Stomach smooth muscle (tissue), 2 donors: Measurements from ENCODE around the gene AGGF1.
"Not testable (repeated sequence)": the region's sequence is repeated elsewhere in the genome, so short reads cannot be mapped to it uniquely, and the experiment has no call there.

ENCODE experiments used
- H3K27ac ChIP-seq: one replicate; pipeline ENCODE4 v1.7.0; 2013; ENCODE audit warnings: mild to moderate bottlenecking, low read length, inconsistent platforms
- H3K27me3 ChIP-seq, 2 donors: one replicate each; pipeline ENCODE4 v1.7.0; 2013; ENCODE audit warnings: low read length in 2 of 2; ENCODE audit not compliant: insufficient read depth in 2 of 2, control insufficient read depth in 1 of 2
- H3K36me3 ChIP-seq, 2 donors: one replicate each; pipeline ENCODE4 v1.7.0; 2013; ENCODE audit warnings: low read length in 2 of 2; ENCODE audit not compliant: control insufficient read depth in 2 of 2, insufficient read depth in 2 of 2
- H3K4me1 ChIP-seq: one replicate; pipeline ENCODE4 v1.7.0; 2013; ENCODE audit warnings: low read length; ENCODE audit not compliant: control insufficient read depth, insufficient read depth
- H3K4me3 ChIP-seq, 2 donors: one replicate each; pipeline ENCODE4 v1.7.0; 2013; ENCODE audit warnings: low read length in 2 of 2
- H3K9ac ChIP-seq, 2 donors: one replicate each; pipeline ENCODE4 v1.7.0; 2013; ENCODE audit warnings: low read length in 2 of 2, mild to moderate bottlenecking in 1 of 2
- H3K9me3 ChIP-seq, 2 donors: one replicate each; pipeline ENCODE4 v1.7.0; 2013; ENCODE audit warnings: low read length in 2 of 2; ENCODE audit not compliant: control insufficient read depth in 2 of 2
- donor health status: healthy.
- donor health status: Pancreatic carcinoma.

AGGF1 gene

DNA sequence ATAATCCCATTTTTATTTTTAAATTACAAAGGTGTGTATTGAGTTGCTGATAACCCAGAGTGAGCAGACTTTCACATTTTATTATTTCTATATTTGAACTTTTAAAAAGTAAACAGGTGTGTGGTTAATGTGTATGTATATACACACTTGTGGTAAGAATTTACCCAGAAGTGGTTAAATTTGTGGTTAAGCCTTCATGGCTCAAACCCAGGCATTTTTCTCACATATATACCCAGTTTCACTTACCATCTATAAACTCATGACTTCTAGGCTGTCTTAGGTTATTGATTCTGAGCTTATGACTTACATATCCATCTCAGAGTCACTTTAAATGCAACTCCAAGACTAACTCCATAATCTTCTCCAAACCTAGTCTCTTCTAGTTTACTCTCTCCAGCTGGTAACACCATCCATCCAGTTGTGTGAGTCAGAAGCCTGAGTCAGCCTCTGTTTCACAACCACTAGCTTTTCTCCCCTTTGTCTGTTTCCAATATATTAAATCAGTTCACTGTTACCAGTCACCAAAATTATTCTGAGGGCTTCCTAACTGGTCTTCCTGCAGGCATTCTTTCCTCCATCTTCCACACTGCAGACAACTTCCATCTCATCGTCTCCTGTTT lies 36.7 kb downstream of the AGGF1 start:
- peaks cover 9 to 12% of the 10 kb centered on the region in 2 donors for H3K36me3 ChIP-seq

DNA sequence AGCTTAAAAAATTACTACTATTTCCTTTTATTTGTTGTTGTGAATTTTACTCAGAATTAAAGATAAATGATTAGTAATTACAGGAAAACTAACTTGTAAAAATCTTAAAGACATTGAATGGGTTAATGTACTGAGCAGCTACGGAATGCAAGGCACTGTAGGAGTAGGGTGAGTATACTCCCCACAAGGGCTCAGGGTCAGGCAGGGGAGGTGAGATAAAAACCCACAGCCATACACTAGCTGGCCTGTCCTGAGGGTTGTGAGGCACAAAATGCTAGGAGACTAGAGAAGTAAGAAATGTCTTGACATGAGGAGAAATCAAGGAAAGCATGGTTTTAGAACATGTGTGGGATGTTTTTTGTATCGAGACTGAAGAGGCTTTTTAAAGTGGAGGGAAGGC lies 43.5 kb downstream of the AGGF1 start:
- Histone ChIP-seq H3K27ac (no peak overlapping the region), H3K36me3 (peaks cover 0 to under 1% of the 10 kb centered on the region in 2 donors), H3K27me3 (no peaks in the 10 kb centered on the region), H3K4me3 (no peak overlapping the region), H3K4me1 (peaks cover 13% of the 10 kb centered on the region), H3K9me3 (no peaks in the 10 kb centered on the region), H3K9ac (no peak overlapping the region)

More for the DNA sequence above, 36.7 kb downstream of the AGGF1 start:
- Histone ChIP-seq H3K27ac (no peak overlapping the region), H3K4me3 (no peak overlapping the region), H3K9ac (no peak overlapping the region), H3K27me3 (no peaks in the 10 kb centered on the region), H3K4me1 (no peaks in the 10 kb centered on the region), H3K9me3 (no peaks in the 10 kb centered on the region)

DNA sequence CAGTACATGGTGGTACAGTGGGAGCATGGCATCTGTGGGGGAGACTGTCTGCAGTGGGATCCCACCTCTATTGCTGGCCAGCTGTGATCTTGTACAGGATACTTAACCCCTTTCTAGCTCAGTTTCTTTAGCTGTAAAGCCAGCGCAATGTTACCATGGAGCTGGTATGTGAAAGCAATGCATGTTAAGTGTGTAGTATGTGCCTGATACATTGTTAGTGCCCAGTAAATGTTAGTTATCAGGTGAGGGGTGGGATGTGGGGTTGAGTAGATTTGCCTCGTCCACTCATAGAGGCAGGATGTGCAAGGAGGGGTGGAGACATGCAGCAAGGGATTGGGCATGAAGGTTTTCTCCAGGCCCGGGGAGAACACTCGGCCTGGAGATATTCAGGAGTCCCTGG lies 44.5 kb downstream of the AGGF1 start:
- no peaks in the 10 kb centered on the region for H3K27me3 ChIP-seq
- no peak overlapping the region for H3K4me3 ChIP-seq
- no peak overlapping the region for H3K27ac ChIP-seq
- H3K4me1 ChIP-seq = peaks cover 13% of the 10 kb centered on the region
- no peak overlapping the region for H3K9ac ChIP-seq
- no peaks in the 10 kb centered on the region for H3K9me3 ChIP-seq
- no peaks in the 10 kb centered on the region for H3K36me3 ChIP-seq

DNA sequence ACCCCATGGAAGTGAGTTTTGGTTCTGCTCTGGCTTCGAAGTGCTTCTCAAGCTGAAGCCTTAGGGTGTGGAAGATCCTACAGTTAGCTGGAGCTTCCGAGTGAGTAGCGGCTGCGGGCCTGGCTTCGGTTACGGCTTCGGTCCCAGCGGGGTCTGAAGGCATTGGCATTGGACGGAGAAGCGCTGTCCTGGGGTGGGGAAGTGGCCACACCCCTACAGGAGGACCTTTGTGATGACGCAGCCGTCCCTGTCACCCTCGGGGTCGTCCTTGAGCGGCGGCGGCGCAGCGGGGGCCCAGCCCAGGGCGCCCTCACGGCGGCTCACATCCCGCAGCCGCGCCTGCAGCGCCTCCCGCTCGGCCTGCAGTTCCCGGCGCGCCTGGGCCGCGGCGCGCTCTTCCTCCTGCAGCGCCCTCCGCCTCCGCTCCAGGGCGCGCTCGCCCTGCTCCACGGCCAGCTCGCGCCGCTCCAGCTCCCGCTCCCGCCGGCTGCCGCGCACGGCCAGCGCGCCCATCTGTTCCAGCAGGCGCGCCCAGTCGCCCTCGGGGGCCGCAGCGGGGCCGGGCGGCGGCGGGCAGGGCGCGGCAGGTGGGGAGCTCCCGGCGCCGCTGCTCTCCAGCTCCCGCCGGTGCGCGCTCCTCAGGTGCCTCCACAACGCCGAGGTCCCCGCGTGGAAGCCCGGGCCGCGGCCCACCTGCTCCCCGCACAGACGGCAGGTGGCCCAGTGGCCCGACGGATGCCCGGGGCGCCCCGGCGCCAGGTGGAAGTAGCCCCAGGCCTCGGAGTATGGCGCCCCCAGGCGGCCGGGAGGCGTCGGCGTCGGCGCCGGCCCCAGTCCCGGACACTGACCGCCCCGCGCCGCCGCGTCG lies 47.0 kb downstream of the AGGF1 start:
- Histone ChIP-seq H3K9ac (peak overlapping the region; percentile 59 to 78), H3K4me3 (peak overlapping the region; percentile 50 to 75), H3K36me3 (no peaks in the 10 kb centered on the region), H3K27ac (peak overlapping the region; percentile 70), H3K9me3 (no peaks in the 10 kb centered on the region), H3K27me3 (no peaks in the 10 kb centered on the region), H3K4me1 (peaks cover 13% of the 10 kb centered on the region)

DNA sequence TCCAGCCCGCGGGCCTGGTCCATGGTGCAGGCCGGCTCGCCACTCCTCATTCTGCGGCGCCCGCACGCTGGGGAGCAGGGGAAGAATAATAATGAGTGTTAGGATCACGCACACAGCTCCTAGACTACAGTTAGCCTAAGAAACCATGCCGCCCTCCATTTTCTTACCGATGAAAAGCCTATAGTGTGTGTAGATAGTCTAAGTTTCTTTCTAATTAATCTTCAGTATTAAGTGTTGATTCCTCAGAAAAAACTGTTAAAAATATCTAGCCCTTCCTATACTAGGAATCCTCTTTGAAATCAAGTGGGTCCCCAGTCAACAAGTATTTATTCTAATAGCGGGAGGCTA lies 47.6 kb downstream of the AGGF1 start:
- H3K4me1 ChIP-seq = peaks cover 13% of the 10 kb centered on the region
- no peaks in the 10 kb centered on the region for H3K36me3 ChIP-seq
- H3K9ac ChIP-seq = peak overlapping the region; percentile 47 to 52
- H3K27me3 ChIP-seq = no peaks in the 10 kb centered on the region
- H3K9me3 ChIP-seq = no peaks in the 10 kb centered on the region
- H3K4me3 ChIP-seq = peak overlapping the region in 1 of 2 donors; percentile 75
- peak overlapping the region; percentile 7 for H3K27ac ChIP-seq

DNA sequence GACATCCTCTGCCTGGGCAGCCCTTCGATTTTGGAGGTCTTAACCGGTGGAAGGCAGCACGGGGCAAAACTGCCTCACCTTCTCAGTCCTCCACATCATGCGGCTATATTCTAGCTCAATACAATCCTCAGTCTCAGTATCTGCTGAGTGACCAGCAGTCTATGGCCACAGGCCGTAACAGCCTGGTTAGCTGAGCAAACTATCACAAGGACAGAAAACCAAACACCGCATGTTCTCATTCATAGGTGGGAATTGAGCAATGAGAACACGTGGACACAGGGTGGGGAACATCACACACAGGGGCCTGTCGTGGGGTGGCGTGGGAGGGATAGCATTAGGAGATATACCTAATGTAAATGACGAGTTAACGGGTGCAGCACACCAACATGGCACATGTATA lies 50.3 kb downstream of the AGGF1 start:
- not testable (repeated sequence) for H3K27me3 ChIP-seq, H3K9me3 ChIP-seq, H3K27ac ChIP-seq, H3K9ac ChIP-seq, H3K4me3 ChIP-seq, H3K36me3 ChIP-seq
- H3K4me1 ChIP-seq = peaks cover 13% of the 10 kb centered on the region

DNA sequence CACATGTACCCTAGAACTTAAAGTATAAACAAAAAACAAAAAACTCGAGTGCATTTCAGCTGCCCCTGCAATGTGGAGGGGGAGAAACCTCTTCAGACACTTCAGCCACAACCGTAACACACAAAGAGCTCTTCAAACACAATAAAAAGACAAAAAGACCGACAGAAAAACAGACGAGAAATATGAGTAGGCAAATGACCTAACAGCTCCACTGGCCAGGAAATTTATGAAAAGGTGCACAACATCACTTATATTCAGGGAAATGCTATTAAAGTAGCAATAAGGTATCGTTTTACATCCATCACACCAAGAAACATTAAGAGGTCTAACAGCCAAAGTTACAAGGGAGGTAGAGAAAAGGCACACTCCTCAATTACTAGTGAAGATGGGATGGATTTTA lies 50.7 kb downstream of the AGGF1 start:
- no peaks in the 10 kb centered on the region for H3K27me3 ChIP-seq
- no peak overlapping the region for H3K27ac ChIP-seq
- H3K4me1 ChIP-seq = peaks cover 13% of the 10 kb centered on the region
- H3K4me3 ChIP-seq = no peak overlapping the region
- H3K9ac ChIP-seq = no peak overlapping the region
- peaks cover 0 to 6% of the 10 kb centered on the region in 2 donors for H3K36me3 ChIP-seq
- H3K9me3 ChIP-seq = no peaks in the 10 kb centered on the region

DNA sequence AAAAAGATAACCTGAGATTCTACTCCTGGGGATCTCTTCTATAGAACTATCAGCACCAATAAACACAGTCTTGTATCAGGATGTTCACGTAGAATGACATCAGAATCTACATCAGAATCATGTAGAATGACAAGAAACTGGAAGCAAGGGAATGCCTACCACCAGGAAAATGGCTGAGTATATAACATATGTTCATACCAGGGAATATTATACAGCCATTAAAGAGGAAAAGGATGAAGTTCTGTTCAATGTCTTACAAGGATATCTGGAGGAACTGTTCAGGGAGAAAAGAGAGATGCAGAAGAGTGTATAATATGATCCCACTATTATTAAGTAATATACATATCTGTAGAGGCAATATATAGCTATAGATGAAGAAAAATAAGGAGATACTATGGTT lies 52.1 kb downstream of the AGGF1 start:
- no peak overlapping the region for H3K27ac ChIP-seq
- no peak overlapping the region for H3K9ac ChIP-seq
- no peaks in the 10 kb centered on the region for H3K27me3 ChIP-seq
- no peak overlapping the region for H3K4me3 ChIP-seq
- H3K4me1 ChIP-seq = peaks cover 6% of the 10 kb centered on the region
- peaks cover 0 to 6% of the 10 kb centered on the region in 2 donors for H3K36me3 ChIP-seq
- H3K9me3 ChIP-seq = no peaks in the 10 kb centered on the region

DNA sequence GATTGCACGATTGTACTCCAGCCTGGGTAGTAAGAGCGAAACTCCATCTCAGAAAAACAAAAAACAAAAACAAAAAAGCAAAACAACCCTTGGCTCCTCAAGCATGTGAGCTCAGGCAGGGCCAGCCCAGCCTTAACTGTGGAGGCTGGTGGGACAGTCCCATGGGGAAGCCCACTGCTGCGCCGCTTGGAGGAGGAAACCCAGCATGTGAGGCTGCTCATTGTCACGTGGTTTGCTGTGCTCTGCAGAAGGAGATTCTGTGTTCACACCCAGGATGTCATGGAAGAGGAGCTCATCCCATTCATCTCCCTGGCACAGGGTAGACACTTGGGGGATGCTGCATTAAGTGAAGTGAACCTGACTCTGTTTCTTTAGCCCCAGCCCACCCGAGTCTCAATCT lies 52.9 kb downstream of the AGGF1 start:
- no peaks in the 10 kb centered on the region for H3K9me3 ChIP-seq
- H3K36me3 ChIP-seq = peaks cover 0 to 6% of the 10 kb centered on the region in 2 donors
- no peaks in the 10 kb centered on the region for H3K27me3 ChIP-seq

DNA sequence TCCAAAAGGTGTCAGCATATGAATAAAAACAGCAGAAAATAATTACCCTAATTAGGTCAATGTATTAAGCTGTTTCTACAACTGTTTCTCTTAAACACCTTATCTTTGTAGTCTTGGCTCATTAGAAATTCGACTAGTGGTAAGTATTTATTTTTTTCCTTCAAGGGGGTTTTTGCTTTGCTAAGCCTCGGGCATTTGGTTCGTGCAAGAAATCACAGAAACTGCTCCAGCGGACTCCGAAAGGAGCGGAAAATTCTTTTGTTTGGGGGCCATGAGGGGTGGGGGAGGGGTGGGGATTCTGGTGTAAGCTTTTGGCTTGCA lies 56.1 kb downstream of the AGGF1 start:
- Histone ChIP-seq H3K4me3 (peak overlapping the region; percentile 80 to 86), H3K36me3 (peaks cover 0 to 6% of the 10 kb centered on the region in 2 donors), H3K4me1 (peaks cover 13% of the 10 kb centered on the region), H3K9ac (peak overlapping the region; percentile 80), H3K27ac (peak overlapping the region; percentile 88), H3K9me3 (no peaks in the 10 kb centered on the region), H3K27me3 (no peaks in the 10 kb centered on the region)

More for the DNA sequence above, 52.9 kb downstream of the AGGF1 start:
- H3K9ac ChIP-seq = no peak overlapping the region
- H3K4me1 ChIP-seq = peaks cover 12% of the 10 kb centered on the region
- H3K4me3 ChIP-seq = no peak overlapping the region
- H3K27ac ChIP-seq = no peak overlapping the region
